GM10266 (cell line): ENCODE measurements around the gene AP2A2.

ENCODE experiments used
- DNase-seq: peaks from one replicate; pipeline ENCODE4 v3.0.0; 2012; ENCODE audit errors: extremely low spot score
- TF ChIP-seq, protein P1 (sequence below): IDR thresholded peaks from 2 replicates; pipeline ENCODE4 v1.5.1; 2012; ENCODE audit warnings: mild to moderate bottlenecking, low read depth; ENCODE audit not compliant: control insufficient read depth, insufficient read depth; ENCODE audit errors: missing control alignments

AP2A2 gene

DNA sequence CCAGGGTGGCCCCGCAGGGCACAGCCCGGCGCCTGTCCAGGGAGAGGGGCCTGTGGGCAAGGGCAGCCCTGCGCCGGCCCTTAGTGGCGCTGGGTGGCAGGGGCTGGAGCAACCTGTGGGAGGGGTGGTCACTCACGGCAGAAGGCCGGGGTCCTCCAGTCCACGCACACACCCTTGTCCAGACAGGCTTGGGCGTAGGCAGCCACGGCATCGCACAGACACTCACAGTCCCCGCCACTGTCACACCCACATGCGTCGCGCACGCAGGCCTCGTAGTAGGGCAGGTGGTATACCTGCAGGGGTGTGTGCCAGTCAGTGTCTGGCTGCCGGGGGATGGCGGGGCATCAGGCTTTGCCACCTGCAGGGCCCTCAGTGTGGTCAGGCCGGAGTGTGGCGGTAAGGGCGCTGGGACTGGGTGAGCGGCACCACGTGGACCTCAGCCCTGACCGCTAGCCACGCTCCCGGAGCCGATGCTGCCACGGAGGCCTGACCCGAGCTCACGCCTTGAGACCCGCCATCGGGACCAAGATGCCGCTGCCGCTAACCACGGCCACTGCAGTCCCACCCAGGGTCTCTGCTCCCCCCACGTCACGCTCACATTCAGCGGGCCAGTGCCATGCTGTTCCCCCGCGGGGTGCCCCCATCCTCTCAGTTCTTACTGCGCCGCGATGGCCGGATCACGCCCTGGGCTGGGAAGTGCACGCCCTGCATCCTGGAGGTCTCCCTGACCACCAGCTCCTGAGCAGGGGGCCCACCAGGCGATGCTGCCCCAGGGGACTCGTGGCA lies 98.3 kb downstream of the AP2A2 start:
- DNase-seq, result no peak
- TF ChIP-seq, protein P1, sequence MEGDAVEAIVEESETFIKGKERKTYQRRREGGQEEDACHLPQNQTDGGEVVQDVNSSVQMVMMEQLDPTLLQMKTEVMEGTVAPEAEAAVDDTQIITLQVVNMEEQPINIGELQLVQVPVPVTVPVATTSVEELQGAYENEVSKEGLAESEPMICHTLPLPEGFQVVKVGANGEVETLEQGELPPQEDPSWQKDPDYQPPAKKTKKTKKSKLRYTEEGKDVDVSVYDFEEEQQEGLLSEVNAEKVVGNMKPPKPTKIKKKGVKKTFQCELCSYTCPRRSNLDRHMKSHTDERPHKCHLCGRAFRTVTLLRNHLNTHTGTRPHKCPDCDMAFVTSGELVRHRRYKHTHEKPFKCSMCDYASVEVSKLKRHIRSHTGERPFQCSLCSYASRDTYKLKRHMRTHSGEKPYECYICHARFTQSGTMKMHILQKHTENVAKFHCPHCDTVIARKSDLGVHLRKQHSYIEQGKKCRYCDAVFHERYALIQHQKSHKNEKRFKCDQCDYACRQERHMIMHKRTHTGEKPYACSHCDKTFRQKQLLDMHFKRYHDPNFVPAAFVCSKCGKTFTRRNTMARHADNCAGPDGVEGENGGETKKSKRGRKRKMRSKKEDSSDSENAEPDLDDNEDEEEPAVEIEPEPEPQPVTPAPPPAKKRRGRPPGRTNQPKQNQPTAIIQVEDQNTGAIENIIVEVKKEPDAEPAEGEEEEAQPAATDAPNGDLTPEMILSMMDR, result no peak

- no peak for DNase-seq
- TF ChIP-seq, protein P1, result no peak
Observed at GRCh38 chr11:1024597-1025409, 99.1 kb downstream of the AP2A2 start.

DNA sequence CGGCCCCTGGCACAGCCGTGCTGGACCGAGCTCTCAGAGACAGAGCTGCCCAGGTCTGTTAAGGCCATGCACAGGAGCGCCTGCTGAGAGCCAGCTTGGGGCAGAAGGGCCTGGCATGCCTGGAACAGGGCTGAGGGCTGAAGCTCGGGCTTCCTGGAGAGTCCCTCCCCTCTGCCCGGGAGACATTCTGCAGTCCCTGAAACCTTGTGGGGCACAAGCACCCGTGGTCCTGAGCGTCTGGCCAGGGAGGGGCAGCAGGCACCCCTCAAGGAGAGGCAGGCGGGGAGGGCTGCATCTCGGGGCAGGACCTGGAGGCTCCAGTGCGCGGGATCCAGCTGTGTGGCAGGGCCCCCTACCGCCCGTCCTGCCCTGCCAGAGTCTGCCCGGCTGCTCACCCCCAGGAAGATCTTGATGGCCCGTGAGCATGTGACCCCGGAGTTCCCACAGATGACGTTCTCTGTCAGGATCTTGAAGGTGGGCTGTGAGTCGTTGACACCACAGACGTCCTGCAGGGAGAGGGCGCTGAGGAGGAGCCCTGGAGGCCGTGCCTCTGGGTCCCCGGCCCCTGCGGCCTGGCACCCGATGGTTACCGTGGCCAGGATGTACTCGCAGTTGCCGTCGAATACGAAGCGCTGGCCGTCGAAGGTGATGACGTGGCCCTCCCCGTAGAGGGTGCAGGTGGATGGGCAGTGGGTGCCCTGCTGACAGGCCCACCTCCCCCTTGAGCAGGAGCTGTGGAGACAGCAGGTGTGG lies 99.9 kb downstream of the AP2A2 start:
- no peak for DNase-seq
- TF ChIP-seq, protein P1, result no peak

- TF ChIP-seq, protein P1, result no peak
- DNase-seq, result no peak
Observed at GRCh38 chr11:1026163-1026450, 100.4 kb downstream of the AP2A2 start.

DNA sequence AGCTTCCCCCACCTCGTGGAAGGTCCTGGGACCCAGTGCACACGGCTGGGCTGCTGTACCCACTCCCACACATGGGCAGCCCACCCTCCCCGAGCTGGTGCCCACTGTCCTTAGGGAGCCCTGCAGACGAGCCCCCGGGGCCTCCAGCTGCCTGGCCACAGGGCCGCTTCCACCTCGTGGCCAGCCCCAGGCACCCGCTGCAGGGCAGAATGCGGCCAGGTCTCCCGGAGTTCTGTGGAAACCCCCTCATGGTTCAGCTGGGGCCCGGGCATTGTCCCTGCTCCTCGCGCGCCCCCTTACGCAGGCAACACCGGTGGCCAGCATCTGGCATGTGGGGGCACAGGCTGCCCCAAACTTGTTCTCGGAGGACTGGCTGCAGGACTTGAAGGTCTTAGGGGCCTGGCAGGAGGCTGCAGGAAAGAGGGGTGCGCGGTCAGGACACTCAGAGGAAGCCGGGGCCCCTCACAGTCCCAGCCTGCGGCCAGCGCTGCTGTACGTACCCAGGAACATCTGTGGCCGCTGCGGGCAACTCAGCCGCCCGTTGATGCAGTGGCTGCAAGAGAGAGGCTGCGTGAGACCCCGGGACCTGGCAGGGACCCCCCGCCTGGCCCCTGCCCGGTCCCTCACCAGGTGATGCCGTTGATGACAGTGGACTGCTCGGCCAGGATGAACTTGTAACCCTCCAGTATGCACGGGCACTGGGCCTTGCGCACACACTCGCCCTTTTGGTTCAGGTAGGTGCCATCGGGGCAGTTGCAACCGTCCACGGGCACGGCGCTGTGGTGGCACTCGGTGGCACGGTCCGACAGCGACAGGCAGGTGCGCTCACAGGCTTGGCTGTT lies 101.2 kb downstream of the AP2A2 start:
- DNase-seq, result no peak
- TF ChIP-seq, protein P1, result no peak

- TF ChIP-seq, protein P1, result no peak
Observed at GRCh38 chr11:1027483-1028290, 102.0 kb downstream of the AP2A2 start.

More at GRCh38 chr11:1027483-1028290, 102.0 kb downstream of the AP2A2 start:
- DNase-seq, result no peak
